GM11168 (cell line): ENCODE data around the gene HEATR5B.

ENCODE experiments used
- in situ Hi-C: fragments of 300-500 bp; cut with MboI; formaldehyde crosslinking; loops from one replicate; pipeline ENCODE4 v1.12.0; 2022; ENCODE audit warnings: low sequenced_read_pairs; ENCODE audit not compliant: unreplicated experiment

The HEATR5B gene

GRCh38 chr2:37083873-37084794 lies at the start of gene HEATR5B, which contains the start of gene GPATCH11:
Gene HEATR5B (minus strand): TSS chr2:37084372. CDS start chr2:37083414, 958 bp downstream.
Gene GPATCH11 (plus strand): TSS chr2:37084518. CDS start chr2:37088382, 3,864 bp downstream.
- in situ Hi-C loops = no loop called here

- in situ Hi-C loops = no loop called here
Measured at GRCh38 chr2:37132914-37133313, 48.7 kb upstream of the HEATR5B start.

GRCh38 chr2:37125416-37125815 lies 41.2 kb upstream of the HEATR5B start:
- in situ Hi-C loops = no loop called here

DNA sequence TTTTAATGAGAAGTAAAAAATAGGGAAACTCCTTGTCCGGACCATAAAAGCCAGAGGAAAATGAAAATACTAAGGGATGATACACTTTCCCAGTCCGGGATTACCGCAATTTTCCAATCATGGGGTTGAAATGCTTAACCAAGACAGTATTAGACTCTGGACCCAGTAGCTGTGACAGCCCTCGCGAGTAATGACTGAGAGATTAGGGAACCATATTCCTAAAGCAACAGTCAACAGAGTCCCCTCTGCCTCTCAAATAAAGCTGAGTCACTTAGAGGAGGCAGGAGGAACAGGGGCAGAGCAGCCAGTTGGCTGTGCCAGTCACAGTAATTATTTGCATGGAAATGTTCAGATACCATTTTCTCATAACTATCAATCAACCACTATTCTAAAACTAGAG lies 35.0 kb upstream of the HEATR5B start:
- in situ Hi-C loops = no loop called here

DNA sequence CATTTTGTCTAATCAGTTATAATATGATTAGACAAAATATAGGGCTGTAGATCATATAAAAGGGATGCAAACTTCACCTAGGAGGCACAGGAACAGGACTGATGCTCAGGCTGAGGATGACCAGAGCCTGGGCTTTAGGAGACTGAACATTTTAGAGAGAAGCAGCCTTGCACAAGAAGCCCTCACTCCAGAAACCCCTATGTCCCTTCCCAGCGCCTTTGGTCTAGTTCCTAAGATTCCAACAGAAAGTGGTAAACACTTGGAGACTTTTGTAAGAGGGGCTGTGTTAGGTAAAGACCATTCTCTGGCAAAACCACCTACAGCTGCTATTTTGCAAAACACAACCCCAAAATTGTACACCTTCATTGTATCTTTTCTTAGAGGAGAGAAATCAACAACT lies 33.4 kb upstream of the HEATR5B start:
- in situ Hi-C loops = no loop called here

- in situ Hi-C loops = no loop called here
Measured at GRCh38 chr2:37111958-37112357, 27.8 kb upstream of the HEATR5B start.

- in situ Hi-C loops = no loop called here
Measured at GRCh38 chr2:37110306-37111212, 26.4 kb upstream of the HEATR5B start.

- in situ Hi-C loops = no loop called here
Measured at GRCh38 chr2:37109523-37109922, 25.4 kb upstream of the HEATR5B start.

GRCh38 chr2:37105150-37105549 lies 21.0 kb upstream of the HEATR5B start:
- in situ Hi-C loops = no loop called here

DNA sequence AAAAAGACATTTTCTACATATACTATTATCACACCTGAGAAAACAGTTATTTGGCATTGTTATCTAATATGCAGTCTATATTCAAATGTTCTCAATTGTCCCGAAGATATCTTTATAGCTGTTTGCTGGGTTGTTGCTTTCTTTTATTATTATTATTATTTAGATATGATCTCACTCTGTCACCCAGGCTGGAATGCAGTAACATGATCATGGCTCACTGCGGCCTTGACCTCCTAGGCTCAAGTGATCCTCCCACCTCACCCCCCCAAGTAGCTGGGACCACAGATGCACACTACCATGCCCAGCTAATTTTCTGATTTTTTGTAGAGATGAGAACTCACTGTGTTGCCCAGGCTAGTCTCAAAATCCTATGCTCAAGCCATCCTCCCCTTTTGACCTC lies 20.0 kb upstream of the HEATR5B start:
- in situ Hi-C loops = no loop called here

DNA sequence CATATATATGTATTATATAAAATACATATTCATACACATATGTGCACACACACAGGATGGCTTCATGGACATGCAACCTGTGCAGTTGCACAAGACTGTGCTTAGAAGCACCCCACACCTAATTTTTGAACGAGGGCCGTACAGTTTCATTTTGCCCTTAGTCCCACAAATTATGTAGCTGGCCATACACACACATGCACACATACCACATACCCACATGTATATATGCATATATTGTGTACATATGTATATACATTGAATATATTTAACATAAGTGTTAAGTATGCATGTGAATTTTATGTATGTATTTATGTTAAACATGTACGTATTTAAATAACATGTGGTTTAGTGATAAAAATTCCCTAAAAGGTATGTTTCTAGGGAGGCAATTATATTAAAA lies 18.4 kb upstream of the HEATR5B start:
- in situ Hi-C loops = no loop called here

GRCh38 chr2:37100054-37100453 lies 15.9 kb upstream of the HEATR5B start:
- in situ Hi-C loops = no loop called here

DNA sequence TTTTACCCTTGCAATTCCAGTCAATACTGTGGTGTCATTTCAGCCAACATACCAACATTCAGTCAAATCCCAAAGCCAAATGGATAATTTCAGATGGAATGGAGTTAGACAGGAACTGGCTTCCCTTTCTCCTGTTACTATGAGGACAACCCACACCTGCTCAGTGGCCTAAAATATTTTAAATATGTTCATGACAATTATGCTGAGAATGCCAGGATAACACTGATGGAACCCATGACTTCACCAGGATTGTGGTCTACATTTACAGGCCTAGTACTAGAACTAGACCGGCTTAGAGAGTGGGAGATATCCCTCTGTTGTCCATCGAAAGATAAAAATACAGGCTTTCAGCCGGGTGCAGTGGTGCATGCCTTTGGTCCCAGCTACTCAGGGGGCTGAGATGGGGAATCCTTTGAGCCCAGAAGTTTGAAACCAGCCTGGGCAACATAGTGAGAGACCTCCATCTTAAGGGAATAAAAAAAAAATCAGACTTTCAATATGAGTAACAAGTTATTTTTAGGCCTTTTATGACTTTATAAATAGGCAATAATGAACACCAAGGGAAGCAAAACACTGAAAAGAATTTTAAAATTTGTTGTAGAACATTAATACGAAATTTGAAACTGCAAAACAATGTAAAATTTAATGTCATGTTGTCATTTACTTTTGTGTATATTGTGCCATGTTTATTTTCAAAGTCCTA lies 14.4 kb upstream of the HEATR5B start:
- in situ Hi-C loops = no loop called here

DNA sequence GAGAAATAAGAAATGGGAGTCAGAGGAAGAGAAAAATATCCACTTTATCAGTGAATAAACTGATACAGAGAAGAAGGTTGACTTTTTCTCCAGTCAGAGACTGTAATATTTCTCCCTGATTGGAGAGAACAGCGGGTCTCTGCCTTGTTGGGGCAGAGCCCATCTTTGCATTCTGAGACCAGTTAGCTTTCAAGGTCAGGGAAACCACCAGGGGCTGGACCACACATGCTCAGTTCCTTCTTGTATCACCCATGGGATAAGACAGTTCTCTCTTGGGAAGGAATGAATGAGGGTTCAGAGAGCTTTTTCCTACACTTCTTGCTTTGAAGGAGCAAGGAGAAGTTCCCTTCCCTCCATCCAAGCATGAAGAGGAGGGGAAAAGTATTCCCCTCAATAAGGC lies 12.4 kb upstream of the HEATR5B start:
- in situ Hi-C loops = no loop called here

DNA sequence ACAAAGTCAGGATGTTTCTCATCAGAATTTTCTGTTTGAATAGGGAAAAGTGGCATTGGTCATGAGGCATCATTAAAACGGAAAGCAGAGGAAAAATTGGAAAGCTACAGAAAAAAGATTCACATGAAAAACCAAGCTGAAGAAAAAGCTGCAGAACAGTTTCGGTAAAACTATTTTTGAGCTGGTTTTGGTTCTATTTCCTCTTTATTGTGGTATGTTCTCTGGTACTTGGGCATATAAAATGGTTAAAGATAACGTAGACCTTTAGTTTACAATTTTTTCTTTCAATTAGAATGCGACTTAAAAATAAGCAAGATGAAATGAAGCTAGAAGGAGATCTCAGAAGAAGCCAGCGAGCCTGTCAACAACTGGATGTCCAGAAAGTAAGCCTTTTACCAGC lies 7.7 kb upstream of the HEATR5B start:
- in situ Hi-C loops = no loop called here

DNA sequence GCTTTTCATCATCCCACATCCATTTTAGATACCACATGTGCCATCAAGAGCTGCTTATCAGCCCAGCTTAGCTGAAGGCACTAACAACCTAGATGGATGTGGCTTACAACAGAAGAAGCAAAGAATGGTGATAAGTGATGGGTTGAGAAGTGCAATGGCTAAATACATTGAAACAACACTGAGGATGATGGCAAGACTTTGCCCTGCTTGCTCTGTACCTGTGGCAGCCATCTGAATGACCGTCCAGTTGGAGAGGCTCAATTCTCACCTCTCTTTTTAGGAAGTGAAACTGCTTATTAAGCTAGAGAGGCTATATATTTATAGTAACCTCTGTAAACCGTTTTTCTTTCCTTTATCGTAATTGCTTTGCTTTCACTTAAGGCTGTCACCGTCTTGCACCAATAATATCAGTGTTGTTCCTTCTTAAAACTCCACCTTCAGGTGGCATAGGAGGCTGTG lies 5.9 kb upstream of the HEATR5B start:
- in situ Hi-C loops = no loop called here

DNA sequence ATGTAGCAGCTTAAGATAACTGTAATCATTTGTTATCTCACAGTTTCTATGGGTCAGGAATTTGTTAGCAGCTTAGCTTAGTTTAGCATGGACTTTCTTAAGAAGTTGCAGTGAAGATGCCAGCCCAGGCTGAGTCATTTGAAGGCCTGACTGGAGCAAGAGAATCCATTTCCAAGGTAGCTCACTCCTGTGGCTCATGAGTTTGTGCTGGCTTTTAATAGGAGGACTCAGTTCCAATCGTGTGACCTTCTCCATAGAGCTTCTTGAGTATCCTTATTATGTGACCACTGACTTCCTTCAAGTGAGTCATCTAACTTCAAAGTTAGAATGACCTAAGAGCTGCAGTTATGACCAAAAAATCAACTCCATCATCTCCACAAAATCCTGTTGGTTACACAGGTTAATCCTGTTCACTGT lies 1.6 kb upstream of the HEATR5B start:
- in situ Hi-C loops = no loop called here

DNA sequence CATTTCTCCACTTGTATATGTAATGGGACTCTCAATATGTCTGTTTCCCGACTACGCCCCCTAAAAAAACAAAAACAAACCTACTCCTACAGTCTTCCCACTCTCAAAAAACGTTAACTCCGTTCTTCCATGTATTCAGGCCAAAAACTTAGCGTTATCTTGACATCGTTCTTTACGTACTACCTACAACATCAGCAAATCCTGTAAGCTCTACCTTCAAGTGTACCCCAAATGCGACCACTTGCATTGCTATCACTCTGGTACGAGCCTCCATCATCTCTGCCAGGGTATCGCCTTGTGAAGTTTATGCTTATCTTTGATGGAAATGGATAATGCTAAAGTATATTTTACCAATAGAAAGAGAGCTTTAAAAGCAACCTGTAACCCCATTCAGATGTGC lies 625 bp upstream of the HEATR5B start:
- in situ Hi-C loops = no loop called here

DNA sequence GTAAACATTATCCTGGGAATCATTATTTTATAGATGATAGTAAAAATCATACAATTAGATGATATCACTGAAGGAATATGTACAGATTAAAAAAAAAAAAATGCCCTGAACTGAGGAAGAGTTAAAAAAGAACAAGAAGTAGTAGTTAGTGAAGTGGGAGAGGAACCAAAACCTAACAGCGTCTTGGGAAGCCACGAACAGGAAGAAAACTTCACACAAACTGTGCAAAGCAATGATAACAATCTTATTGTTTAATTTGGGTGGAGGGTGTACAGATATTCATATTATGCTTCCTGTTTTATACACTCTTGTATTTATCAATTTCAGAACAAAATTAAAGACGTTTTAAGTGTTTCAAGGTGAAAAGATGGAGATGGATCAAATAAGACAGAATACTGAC lies 3.5 kb downstream of the HEATR5B start:
- in situ Hi-C loops = no loop called here

DNA sequence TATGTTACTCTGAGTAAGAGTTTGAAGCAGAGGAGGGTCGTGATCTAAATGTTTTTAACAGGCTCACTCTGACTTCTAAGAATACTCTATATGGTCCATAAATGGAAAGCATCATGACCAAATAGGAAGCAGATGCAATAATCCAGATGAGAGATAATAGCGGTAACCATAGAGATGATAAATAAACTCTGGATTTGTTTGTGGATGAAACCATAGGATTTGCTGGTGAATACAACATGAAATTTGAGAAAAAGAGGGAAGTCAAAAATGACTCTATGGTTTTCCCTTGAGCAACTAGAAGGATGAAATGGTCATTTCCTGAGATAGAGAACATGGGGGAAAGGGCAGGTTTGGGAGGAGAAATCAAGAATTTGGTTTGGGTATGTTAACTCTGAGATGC lies 3.9 kb downstream of the HEATR5B start:
- in situ Hi-C loops = no loop called here
